SK-N-SH treated with all-trans-retinoic acid at 6 μM for 48 hours (cell line): Measurements from ENCODE around the gene CEPT1.
A peak's percentile ranks its signal among the peaks of the same experiment; 100 is the strongest.

Experiments
- ATAC-seq: fragments of 200-7000 bp; cut with Tn5 transposase; 3 replicates; pipeline ENCODE4 v1.9.1; 2020; ENCODE audit warnings: mild to moderate bottlenecking, moderate library complexity
- ARNTL ChIP-seq: fragments of 450-650 bp; formaldehyde crosslinking; IDR thresholded peaks from 2 replicates; pipeline ENCODE4 v1.5.0; 2020; ENCODE audit warnings: low read depth, mild to moderate bottlenecking, moderate library complexity, borderline replicate concordance
- BACH2 ChIP-seq: fragments of 250-450 bp; sonication (Bioruptor Pico); IDR thresholded peaks from 2 replicates; pipeline ENCODE4 v1.9.0; 2021; ENCODE audit warnings: mild to moderate bottlenecking, borderline replicate concordance
- CREB5 ChIP-seq: fragments of 250-450 bp; sonication (Bioruptor Pico); IDR thresholded peaks from 2 replicates; pipeline ENCODE4 v1.5.1; 2020; ENCODE audit warnings: low read depth, mild to moderate bottlenecking, moderate library complexity
- CSDC2 ChIP-seq: fragments of 250-450 bp; sonication (Bioruptor Pico); IDR thresholded peaks from 2 replicates; pipeline ENCODE4 v1.5.0; 2020; ENCODE audit warnings: mild to moderate bottlenecking, moderate library complexity
- CSRNP3 ChIP-seq: fragments of 250-450 bp; sonication (Bioruptor Pico); IDR thresholded peaks from 2 replicates; pipeline ENCODE4 v1.5.1; 2021; ENCODE audit warnings: mild to moderate bottlenecking, moderate library complexity
- ESRRG ChIP-seq: fragments of 250-450 bp; sonication (Bioruptor Pico); IDR thresholded peaks from 2 replicates; pipeline ENCODE4 v1.6.1; 2021; ENCODE audit warnings: mild to moderate bottlenecking
- GLIS3 ChIP-seq: fragments of 250-450 bp; sonication (Bioruptor Pico); IDR thresholded peaks from 2 replicates; pipeline ENCODE4 v1.5.0; 2020; ENCODE audit warnings: mild to moderate bottlenecking, moderate library complexity
- OSR1 ChIP-seq: fragments of 250-450 bp; sonication (Bioruptor Pico); IDR thresholded peaks from 2 replicates; pipeline ENCODE4 v1.8.0; 2022; ENCODE audit warnings: moderate library complexity, mild to moderate bottlenecking, inconsistent platforms
- PATZ1 ChIP-seq: fragments of 250-450 bp; sonication (Bioruptor Pico); IDR thresholded peaks from 2 replicates; pipeline ENCODE4 v1.8.0; 2020; ENCODE audit warnings: mild to moderate bottlenecking, moderate library complexity, borderline replicate concordance
- POU6F1 ChIP-seq: fragments of 250-450 bp; sonication (Bioruptor Pico); IDR thresholded peaks from 2 replicates; pipeline ENCODE4 v1.8.0; 2021; ENCODE audit warnings: low read depth, mild to moderate bottlenecking, moderate library complexity, borderline replicate concordance
- PPARA ChIP-seq: fragments of 250-450 bp; sonication (Bioruptor Pico); IDR thresholded peaks from 2 replicates; pipeline ENCODE4 v1.5.0; 2020; ENCODE audit warnings: mild to moderate bottlenecking, borderline replicate concordance
- RARB ChIP-seq: fragments of 250-450 bp; sonication (Bioruptor Pico); IDR thresholded peaks from 2 replicates; pipeline ENCODE4 v1.8.0; 2021; ENCODE audit warnings: mild to moderate bottlenecking, moderate library complexity
- SNAI2 ChIP-seq: fragments of 250-450 bp; sonication (Bioruptor Pico); IDR thresholded peaks from 2 replicates; pipeline ENCODE4 v1.5.0; 2020; ENCODE audit warnings: mild to moderate bottlenecking, moderate library complexity
- TCF4 ChIP-seq: fragments of 250-450 bp; sonication (Bioruptor Pico); IDR thresholded peaks from 2 replicates; pipeline ENCODE4 v1.8.0; 2021; ENCODE audit warnings: mild to moderate bottlenecking, moderate library complexity, borderline replicate concordance
- TOX ChIP-seq: fragments of 250-450 bp; sonication (Bioruptor Pico); IDR thresholded peaks from 2 replicates; pipeline ENCODE4 v1.8.0; 2021; ENCODE audit warnings: mild to moderate bottlenecking, moderate library complexity, borderline replicate concordance
- TSHZ2 ChIP-seq: fragments of 250-450 bp; sonication (Bioruptor Pico); IDR thresholded peaks from 2 replicates; pipeline ENCODE4 v1.5.0; 2020; ENCODE audit warnings: mild to moderate bottlenecking, moderate library complexity
- ZC3H10 ChIP-seq: fragments of 250-450 bp; sonication (Bioruptor Pico); IDR thresholded peaks from 2 replicates; pipeline ENCODE4 v1.5.1; 2021; ENCODE audit warnings: mild to moderate bottlenecking, moderate library complexity
- ZFP3 ChIP-seq: fragments of 250-450 bp; sonication (Bioruptor Pico); IDR thresholded peaks from 2 replicates; pipeline ENCODE4 v1.5.0; 2020; ENCODE audit warnings: mild to moderate bottlenecking, moderate library complexity
- ZFP30 ChIP-seq: fragments of 450-650 bp; formaldehyde crosslinking; IDR thresholded peaks from 2 replicates; pipeline ENCODE4 v1.5.0; 2022; ENCODE audit warnings: mild to moderate bottlenecking, moderate library complexity
- ZNF565 ChIP-seq: fragments of 450-650 bp; formaldehyde crosslinking; conservative IDR thresholded peaks from 2 replicates; pipeline ENCODE4 v1.5.0; 2020; ENCODE audit warnings: low read depth, mild to moderate bottlenecking, moderate library complexity
- ZNF70 ChIP-seq: fragments of 450-650 bp; formaldehyde crosslinking; IDR thresholded peaks from 2 replicates; pipeline ENCODE4 v1.5.0; 2020; ENCODE audit warnings: mild to moderate bottlenecking, moderate library complexity
- ZNF8 ChIP-seq: fragments of 450-650 bp; formaldehyde crosslinking; IDR thresholded peaks from 2 replicates; pipeline ENCODE4 v1.5.0; 2020; ENCODE audit warnings: mild to moderate bottlenecking, moderate library complexity

CEPT1 gene

GRCh38 chr1:111133866-111134265, 6.2 kb upstream of the CEPT1 start:
- ATAC-seq = no peak
- TF ChIP-seq ZFP3 = no peak
- TF ChIP-seq ZNF8 (CRISPR knock-in tag) = no peak
- no peak for TF ChIP-seq BACH2 (CRISPR knock-in tag)
- TF ChIP-seq CSDC2 = no peak
- no peak for TF ChIP-seq SNAI2 (CRISPR knock-in tag)
- TF ChIP-seq GLIS3 (CRISPR knock-in tag) = no peak
- no peak for TF ChIP-seq OSR1
- TF ChIP-seq TCF4 (CRISPR knock-in tag) = no peak
- TF ChIP-seq ZNF565 (CRISPR knock-in tag) = no peak
- TF ChIP-seq ZFP30 (CRISPR knock-in tag) = no peak
- TF ChIP-seq TSHZ2 (CRISPR knock-in tag) = no peak
- TF ChIP-seq CSRNP3 (CRISPR knock-in tag) = no peak
- TF ChIP-seq TOX (CRISPR knock-in tag) = no peak
- no peak for TF ChIP-seq ZNF70 (CRISPR knock-in tag)

GRCh38 chr1:111139324-111139955, 583 bp upstream of the CEPT1 start:
- ATAC-seq = peak; percentile 67
- TF ChIP-seq POU6F1 (no peak), OSR1 (no peak), PATZ1 (CRISPR knock-in tag) (no peak), RARB (CRISPR knock-in tag) (no peak), TCF4 (CRISPR knock-in tag) (no peak), PPARA (CRISPR knock-in tag) (no peak), ZNF565 (CRISPR knock-in tag) (no peak), ZNF70 (CRISPR knock-in tag) (no peak), ARNTL (CRISPR knock-in tag) (no peak), ZC3H10 (CRISPR knock-in tag) (no peak), ESRRG (CRISPR knock-in tag) (no peak), TSHZ2 (CRISPR knock-in tag) (no peak), CREB5 (CRISPR knock-in tag) (no peak), CSRNP3 (CRISPR knock-in tag) (no peak), ZFP30 (CRISPR knock-in tag) (no peak), BACH2 (CRISPR knock-in tag) (no peak), GLIS3 (CRISPR knock-in tag) (no peak)
